ENCODE results near the gene TMSB10.
"Not testable (repeated sequence)": the region's sequence is repeated elsewhere in the genome, so short reads cannot be mapped to it uniquely, and the experiment has no call there.

Gene TMSB10

GRCh38 chr2:84915675-84916074 is 10.2 kb downstream of the TMSB10 start:
- not testable (repeated sequence) for H3K14ac ChIP-seq (ENCODE audit: low read length); H3K27ac ChIP-seq (ENCODE audit: low read depth, low read length); H3K4me3 ChIP-seq (ENCODE audit: low read depth, low read length); H2AFZ ChIP-seq (ENCODE audit: insufficient read depth, low read length, poor library complexity); H2AK5ac ChIP-seq (ENCODE audit: low read length); H3K79me2 ChIP-seq (ENCODE audit: control insufficient read depth, insufficient read depth, low read length, poor library complexity); H3K4ac ChIP-seq (ENCODE audit: low read depth, low read length); H3K18ac ChIP-seq (ENCODE audit: low read length); H3K4me1 ChIP-seq (ENCODE audit: control insufficient read depth in 1 of 2, insufficient read depth in 2 of 2, low read length in 2 of 2); H3K9ac ChIP-seq (ENCODE audit: low read length); H3K27me3 ChIP-seq (ENCODE audit: insufficient read depth, low read length); H3K23ac ChIP-seq (ENCODE audit: low read length); H3K79me1 ChIP-seq (ENCODE audit: low read length); H2BK12ac ChIP-seq (ENCODE audit: low read length); H3K9me3 ChIP-seq (ENCODE audit: insufficient read depth, low read depth, low read length); H2BK120ac ChIP-seq (ENCODE audit: insufficient read depth, low read length, poor library complexity); DNase-seq; H4K91ac ChIP-seq (ENCODE audit: low read depth, low read length); H4K12ac ChIP-seq (ENCODE audit: low read depth, low read length); H3K4me2 ChIP-seq (ENCODE audit: low read length); H4K8ac ChIP-seq (ENCODE audit: low read depth, low read length); H3K36me3 ChIP-seq (ENCODE audit: control insufficient read depth in 1 of 2, insufficient read depth in 2 of 2, low read length in 2 of 2); H2BK5ac ChIP-seq (ENCODE audit: low read depth, low read length, poor library complexity)
- no CpG with 5 or more reads among the region's 24 CpGs for WGBS (ENCODE audit: extremely low coverage, insufficient coverage, insufficient read length)

GRCh38 chr2:84917821-84918220 is 12.4 kb downstream of the TMSB10 start:
- WGBS (ENCODE audit: extremely low coverage, insufficient coverage, insufficient read length) = no CpG with 5 or more reads among the region's 5 CpGs

GRCh38 chr2:84918430-84918829 is 13.0 kb downstream of the TMSB10 start:
- no peaks in the 10 kb centered on the region for H3K27me3 ChIP-seq (ENCODE audit: insufficient read depth, low read length)
- H3K14ac ChIP-seq (ENCODE audit: low read length) = peak overlapping the region; percentile 44
- DNase-seq = no peak
- H3K27ac ChIP-seq (ENCODE audit: low read depth, low read length) = no peak overlapping the region
- peak overlapping the region; percentile 74 for H2AK5ac ChIP-seq (ENCODE audit: low read length)
- H2BK120ac ChIP-seq (ENCODE audit: insufficient read depth, low read length, poor library complexity) = peak overlapping the region; percentile 43
- peaks cover 5% of the 10 kb centered on the region for H3K79me1 ChIP-seq (ENCODE audit: low read length)
- no peaks in the 10 kb centered on the region for H3K36me3 ChIP-seq (ENCODE audit: control insufficient read depth in 1 of 2, insufficient read depth in 2 of 2, low read length in 2 of 2)
- peak overlapping the region; percentile 71 for H2AFZ ChIP-seq (ENCODE audit: insufficient read depth, low read length, poor library complexity)
- peaks cover 3 to 4% of the 10 kb centered on the region in 2 experiments for H3K4me1 ChIP-seq (ENCODE audit: control insufficient read depth in 1 of 2, insufficient read depth in 2 of 2, low read length in 2 of 2)
- no peak overlapping the region for H3K4me2 ChIP-seq (ENCODE audit: low read length)
- H3K79me2 ChIP-seq (ENCODE audit: control insufficient read depth, insufficient read depth, low read length, poor library complexity) = no peaks in the 10 kb centered on the region
- H4K8ac ChIP-seq (ENCODE audit: low read depth, low read length) = peak overlapping the region; percentile 19
- H3K4ac ChIP-seq (ENCODE audit: low read depth, low read length) = no peak overlapping the region
- H2BK5ac ChIP-seq (ENCODE audit: low read depth, low read length, poor library complexity) = no peak overlapping the region
- H3K9me3 ChIP-seq (ENCODE audit: insufficient read depth, low read depth, low read length) = no peaks in the 10 kb centered on the region
- H4K12ac ChIP-seq (ENCODE audit: low read depth, low read length) = no peak overlapping the region
- no peak overlapping the region for H3K18ac ChIP-seq (ENCODE audit: low read length)
- no peak overlapping the region for H3K9ac ChIP-seq (ENCODE audit: low read length)
- peak overlapping the region; percentile 62 for H4K91ac ChIP-seq (ENCODE audit: low read depth, low read length)
- H3K23ac ChIP-seq (ENCODE audit: low read length) = no peak overlapping the region
- no peak overlapping the region for H3K4me3 ChIP-seq (ENCODE audit: low read depth, low read length)
- H2BK12ac ChIP-seq (ENCODE audit: low read length) = peak overlapping the region; percentile 91
- no CpG with 5 or more reads among the region's 2 CpGs for WGBS (ENCODE audit: extremely low coverage, insufficient coverage, insufficient read length)

More at GRCh38 chr2:84917821-84918220, 12.4 kb downstream of the TMSB10 start:
- H2BK5ac ChIP-seq (ENCODE audit: low read depth, low read length, poor library complexity); H3K79me2 ChIP-seq (ENCODE audit: control insufficient read depth, insufficient read depth, low read length, poor library complexity); DNase-seq; H3K4me2 ChIP-seq (ENCODE audit: low read length); H3K4me1 ChIP-seq (ENCODE audit: control insufficient read depth in 1 of 2, insufficient read depth in 2 of 2, low read length in 2 of 2); H3K4me3 ChIP-seq (ENCODE audit: low read depth, low read length); H4K8ac ChIP-seq (ENCODE audit: low read depth, low read length); H3K9ac ChIP-seq (ENCODE audit: low read length); H4K12ac ChIP-seq (ENCODE audit: low read depth, low read length); H3K23ac ChIP-seq (ENCODE audit: low read length); H2AFZ ChIP-seq (ENCODE audit: insufficient read depth, low read length, poor library complexity); H3K4ac ChIP-seq (ENCODE audit: low read depth, low read length); H3K9me3 ChIP-seq (ENCODE audit: insufficient read depth, low read depth, low read length); H3K79me1 ChIP-seq (ENCODE audit: low read length); H2AK5ac ChIP-seq (ENCODE audit: low read length); H3K27ac ChIP-seq (ENCODE audit: low read depth, low read length); H4K91ac ChIP-seq (ENCODE audit: low read depth, low read length); H3K27me3 ChIP-seq (ENCODE audit: insufficient read depth, low read length); H3K36me3 ChIP-seq (ENCODE audit: control insufficient read depth in 1 of 2, insufficient read depth in 2 of 2, low read length in 2 of 2); H3K18ac ChIP-seq (ENCODE audit: low read length): not testable (repeated sequence)
- Histone ChIP-seq H2BK120ac (ENCODE audit: insufficient read depth, low read length, poor library complexity) (peak overlapping the region; percentile 49), H3K14ac (ENCODE audit: low read length) (peak overlapping the region; percentile 32), H2BK12ac (ENCODE audit: low read length) (peak overlapping the region; percentile 68)

- no peak overlapping the region for H3K9ac ChIP-seq (ENCODE audit: low read length)
- H4K8ac ChIP-seq (ENCODE audit: low read depth, low read length) = peak overlapping the region; percentile 83
- peak overlapping the region; percentile 59 for H2BK12ac ChIP-seq (ENCODE audit: low read length)
- no CpG with 5 or more reads among the region's 7 CpGs for WGBS (ENCODE audit: extremely low coverage, insufficient coverage, insufficient read length)
- peak overlapping the region; percentile 2 for H3K14ac ChIP-seq (ENCODE audit: low read length)
- H3K9me3 ChIP-seq (ENCODE audit: insufficient read depth, low read depth, low read length) = no peaks in the 10 kb centered on the region
- H3K18ac ChIP-seq (ENCODE audit: low read length) = peak overlapping the region; percentile 25
- H3K4me3 ChIP-seq (ENCODE audit: low read depth, low read length) = no peak overlapping the region
- H2BK120ac ChIP-seq (ENCODE audit: insufficient read depth, low read length, poor library complexity) = peak overlapping the region; percentile 88
- H4K91ac ChIP-seq (ENCODE audit: low read depth, low read length) = peak overlapping the region; percentile 72
- H3K36me3 ChIP-seq (ENCODE audit: control insufficient read depth in 1 of 2, insufficient read depth in 2 of 2, low read length in 2 of 2) = no peaks in the 10 kb centered on the region
- peak overlapping the region; percentile 61 for H2BK5ac ChIP-seq (ENCODE audit: low read depth, low read length, poor library complexity)
- peak; percentile 70 to 90 for DNase-seq
- no peaks in the 10 kb centered on the region for H3K79me2 ChIP-seq (ENCODE audit: control insufficient read depth, insufficient read depth, low read length, poor library complexity)
- no peak overlapping the region for H2AFZ ChIP-seq (ENCODE audit: insufficient read depth, low read length, poor library complexity)
- H3K23ac ChIP-seq (ENCODE audit: low read length) = no peak overlapping the region
- no peak overlapping the region for H2AK5ac ChIP-seq (ENCODE audit: low read length)
- no peak overlapping the region for H3K4ac ChIP-seq (ENCODE audit: low read depth, low read length)
- no peaks in the 10 kb centered on the region for H3K27me3 ChIP-seq (ENCODE audit: insufficient read depth, low read length)
- no peak overlapping the region for H3K4me2 ChIP-seq (ENCODE audit: low read length)
- peak overlapping the region; percentile 32 for H3K27ac ChIP-seq (ENCODE audit: low read depth, low read length)
- peaks cover 5% of the 10 kb centered on the region for H3K79me1 ChIP-seq (ENCODE audit: low read length)
- peak overlapping the region; percentile 51 for H4K12ac ChIP-seq (ENCODE audit: low read depth, low read length)
- peaks cover 3 to 4% of the 10 kb centered on the region in 2 experiments for H3K4me1 ChIP-seq (ENCODE audit: control insufficient read depth in 1 of 2, insufficient read depth in 2 of 2, low read length in 2 of 2)
Measured at GRCh38 chr2:84919885-84920580, 14.6 kb downstream of the TMSB10 start.
